HG03460 (cell line): Measurements from ENCODE around the gene HRK.

Experiments used
- ATAC-seq: cut with Tn5 transposase; IDR thresholded peaks from one replicate; pipeline ENCODE4 v1.9.1; 2021; ENCODE audit not compliant: unreplicated experiment

Gene HRK

GRCh38 chr12:116898669-116899068 is 17.4 kb upstream of the HRK start:
- ATAC-seq = no peak

GRCh38 chr12:116897476-116897875 is 16.2 kb upstream of the HRK start:
- no peak for ATAC-seq

- ATAC-seq = no peak
These were observed 15.2 kb upstream of the HRK start for GRCh38 chr12:116896411-116896924.

- no peak for ATAC-seq
These were observed 13.7 kb upstream of the HRK start for GRCh38 chr12:116894913-116895312.

- ATAC-seq = no peak
These were observed 11.3 kb upstream of the HRK start for GRCh38 chr12:116892349-116893140.

- no peak for ATAC-seq
These were observed 9.8 kb upstream of the HRK start for GRCh38 chr12:116891019-116891418.

- ATAC-seq = no peak
These were observed 9.1 kb upstream of the HRK start for GRCh38 chr12:116890330-116890729.

- ATAC-seq = no peak
These were observed 6.7 kb upstream of the HRK start for GRCh38 chr12:116887897-116888296.

- no peak for ATAC-seq
These were observed 6.0 kb upstream of the HRK start for GRCh38 chr12:116887244-116887643.

- ATAC-seq = no peak
These were observed 4.2 kb upstream of the HRK start for GRCh38 chr12:116885491-116885890.

- no peak for ATAC-seq
These were observed 3.6 kb upstream of the HRK start for GRCh38 chr12:116884871-116885270.

- ATAC-seq = no peak
These were observed 1.5 kb upstream of the HRK start for GRCh38 chr12:116882742-116883141.

- no peak for ATAC-seq
These were observed 751 bp upstream of the HRK start for GRCh38 chr12:116881877-116882507.

- no peak for ATAC-seq
These were observed 370 bp downstream of the HRK start for GRCh38 chr12:116880817-116881324.

- no peak for ATAC-seq
These were observed 926 bp downstream of the HRK start for GRCh38 chr12:116880213-116880816.

GRCh38 chr12:116879509-116880212 is 1.6 kb downstream of the HRK start:
- ATAC-seq = no peak

- no peak for ATAC-seq
These were observed 2.4 kb downstream of the HRK start for GRCh38 chr12:116878567-116879508.

- ATAC-seq = no peak
These were observed 4.9 kb downstream of the HRK start for GRCh38 chr12:116876151-116876869.

GRCh38 chr12:116874324-116874995 is 6.8 kb downstream of the HRK start:
- ATAC-seq = no peak
